Neural crest cell (in vitro differentiated cells): ENCODE measurements around the gene PRKRIP1. TPM values are rescaled to one million over a fixed set of nuclear protein-coding genes. Genes with fewer than 3 reads are reported as not detected.

Source experiments
- DNase-seq: peaks from one replicate; pipeline ENCODE4 v3.0.0; 2021; ENCODE audit warnings: low read depth, mixed read lengths, low spot score
- H3K27ac Mint-ChIP-seq: one replicate; pipeline ENCODE4 v1.8.0; 2021; ENCODE audit warnings: mild to moderate bottlenecking, mixed read lengths; ENCODE audit not compliant: unreplicated experiment
- H3K27me3 Mint-ChIP-seq: 2 replicates; pipeline ENCODE4 v1.8.0; 2021; ENCODE audit warnings: low read depth, mild to moderate bottlenecking, mixed read lengths
- H3K36me3 Mint-ChIP-seq: 2 replicates; pipeline ENCODE4 v1.8.0; 2021; ENCODE audit warnings: low read depth, mild to moderate bottlenecking, mixed read lengths
- H3K4me1 Mint-ChIP-seq: 2 replicates; pipeline ENCODE4 v1.8.0; 2021; ENCODE audit warnings: mixed read lengths
- H3K4me3 Mint-ChIP-seq: one replicate; pipeline ENCODE4 v1.8.0; 2021; ENCODE audit warnings: mild to moderate bottlenecking, mixed read lengths
- H3K9me3 Mint-ChIP-seq: 2 replicates; pipeline ENCODE4 v1.8.0; 2021; ENCODE audit warnings: mixed read lengths
- CTCF ChIP-seq: fragments of 200-600 bp; sonication (generic); conservative IDR thresholded peaks from 2 replicates; pipeline ENCODE4 v1.5.0; 2021; ENCODE audit warnings: antibody characterized with exemption, mild to moderate bottlenecking
- total RNA-seq: library from RNA; stranded (reverse); gene quantifications from 2 replicates; pipeline ENCODE4 v1.2.1, GENCODE V29; 2021

Gene PRKRIP1
- total RNA-seq, 1 donor from 2014 or later: 41.9 TPM

GRCh38 chr7:102468478-102469350, 72.6 kb downstream of the PRKRIP1 start:
- no peaks in the 10 kb centered on the region for H3K27me3 Mint-ChIP-seq
- H3K4me3 Mint-ChIP-seq: peak overlapping the region; percentile 66
- no peaks in the 10 kb centered on the region for H3K9me3 Mint-ChIP-seq
- peaks cover 22% of the 10 kb centered on the region for H3K4me1 Mint-ChIP-seq
- no peak overlapping the region for H3K27ac Mint-ChIP-seq
- no peaks in the 10 kb centered on the region for H3K36me3 Mint-ChIP-seq
- no peak for DNase-seq
- TF ChIP-seq CTCF: no peak

- Mint-ChIP-seq H3K36me3 (no peaks in the 10 kb centered on the region), H3K4me3 (no peak overlapping the region), H3K27ac (no peak overlapping the region), H3K9me3 (no peaks in the 10 kb centered on the region), H3K27me3 (no peaks in the 10 kb centered on the region), H3K4me1 (peaks cover 14% of the 10 kb centered on the region)
- DNase-seq: no peak
- TF ChIP-seq CTCF: no peak
Measured at GRCh38 chr7:102469351-102469971, 73.3 kb downstream of the PRKRIP1 start.

- H3K36me3 Mint-ChIP-seq: no peaks in the 10 kb centered on the region
- DNase-seq: no peak
- H3K9me3 Mint-ChIP-seq: no peaks in the 10 kb centered on the region
- H3K4me1 Mint-ChIP-seq: peaks cover 14% of the 10 kb centered on the region
- no peak for TF ChIP-seq CTCF
- no peaks in the 10 kb centered on the region for H3K27me3 Mint-ChIP-seq
- peak overlapping the region; percentile 78 for H3K4me3 Mint-ChIP-seq
- H3K27ac Mint-ChIP-seq: no peak overlapping the region
Measured at GRCh38 chr7:102469972-102470825, 74.0 kb downstream of the PRKRIP1 start.

- Mint-ChIP-seq H3K4me3 (peak overlapping the region; percentile 73), H3K9me3 (no peaks in the 10 kb centered on the region), H3K27me3 (no peaks in the 10 kb centered on the region), H3K4me1 (peaks cover 2% of the 10 kb centered on the region), H3K27ac (no peak overlapping the region), H3K36me3 (no peaks in the 10 kb centered on the region)
- TF ChIP-seq CTCF: no peak
- no peak for DNase-seq
Measured at GRCh38 chr7:102471791-102472125, 75.6 kb downstream of the PRKRIP1 start.

GRCh38 chr7:102472126-102473041, 76.2 kb downstream of the PRKRIP1 start:
- Mint-ChIP-seq H3K27ac (peak overlapping the region; percentile 68), H3K27me3 (no peaks in the 10 kb centered on the region), H3K4me1 (no peaks in the 10 kb centered on the region), H3K36me3 (no peaks in the 10 kb centered on the region), H3K4me3 (peak overlapping the region; percentile 73), H3K9me3 (no peaks in the 10 kb centered on the region)
- no peak for DNase-seq
- TF ChIP-seq CTCF: no peak
